H7 (cell line): ENCODE results near the gene LAMC1. TPM values are rescaled to one million over a fixed set of nuclear protein-coding genes. Genes with fewer than 3 reads are reported as not detected.

Source experiments
- DNase-seq: peaks from one replicate; pipeline ENCODE4 v3.0.0; 2012
- H3K27me3 ChIP-seq: 2 replicates; pipeline ENCODE4 v1.6.0; 2011; ENCODE audit warnings: mild to moderate bottlenecking, low read length; ENCODE audit not compliant: control insufficient read depth, insufficient read depth
- H3K36me3 ChIP-seq: replicated peaks from 2 replicates; pipeline ENCODE4 v1.5.1; 2011; ENCODE audit warnings: low read length; ENCODE audit not compliant: control insufficient read depth, insufficient read depth
- H3K4me3 ChIP-seq: 2 replicates; pipeline ENCODE4 v1.5.1; 2011; ENCODE audit warnings: low read depth, mild to moderate bottlenecking, control low read depth, low read length, moderate library complexity; ENCODE audit not compliant: insufficient read depth
- total RNA-seq: library from RNA; depleted of rRNA; stranded (reverse); fragments of >200 nt; shearing (Covaris generic); gene quantifications from 2 replicates; pipeline ENCODE4 v1.2.3, GENCODE V29; 2014; rRNA removed

LAMC1 gene
- total RNA-seq, 1 experiment from 2014 or later: 116 TPM

GRCh38 chr1:183193963-183194525, 170.8 kb downstream of the LAMC1 start:
- no peak for DNase-seq
- no peaks in the 10 kb centered on the region for H3K36me3 ChIP-seq
- H3K27me3 ChIP-seq: no peaks in the 10 kb centered on the region
- H3K4me3 ChIP-seq: no peak overlapping the region

- no peak for DNase-seq
- H3K36me3 ChIP-seq: no peaks in the 10 kb centered on the region
- H3K27me3 ChIP-seq: no peaks in the 10 kb centered on the region
- no peak overlapping the region for H3K4me3 ChIP-seq
These were observed 171.4 kb downstream of the LAMC1 start for GRCh38 chr1:183194527-183195141.

- no peaks in the 10 kb centered on the region for H3K36me3 ChIP-seq
- no peak overlapping the region for H3K4me3 ChIP-seq
- H3K27me3 ChIP-seq: no peaks in the 10 kb centered on the region
- no peak for DNase-seq
These were observed 171.9 kb downstream of the LAMC1 start for GRCh38 chr1:183195142-183195574.

Other genes starting within 250 kb of the LAMC1 start
- 2.0 and 8.1 TPM in 2 replicates for gene NPL, start 233.6 kb upstream of the LAMC1 start, total RNA-seq
- 170 and 177 TPM in 2 replicates for gene DHX9, start 184.1 kb upstream of the LAMC1 start, total RNA-seq
- gene SHCBP1L, start 70.3 kb upstream of the LAMC1 start, total RNA-seq: not detected in 2 replicates
- 2.0 and 3.0 TPM in 2 replicates for gene LAMC2, start 162.8 kb downstream of the LAMC1 start, total RNA-seq